HG03457 (cell line): ENCODE results near the gene PINLYP.

ENCODE experiments used
- ATAC-seq: cut with Tn5 transposase; IDR thresholded peaks from one replicate; pipeline ENCODE4 v1.9.1; 2021; ENCODE audit warnings: moderate number of reproducible peaks; ENCODE audit not compliant: unreplicated experiment

Gene PINLYP

GRCh38 chr19:43575156-43575950 is at the start of gene PINLYP, which contains the start of gene XRCC1:
Gene PINLYP, plus strand, starts transcription at chr19:43575801. Its CDS starts 1,391 bp downstream, at chr19:43577192.
Gene XRCC1, minus strand, starts transcription at chr19:43575527. Its CDS starts 69 bp downstream, at chr19:43575458.
- peak; percentile 83 for ATAC-seq

GRCh38 chr19:43525836-43526771 is 49.5 kb upstream of the PINLYP start:
- no peak for ATAC-seq

- ATAC-seq, result no peak
These were observed 48.4 kb upstream of the PINLYP start, which contains the start of gene ETHE1 for GRCh38 chr19:43526884-43527859. Gene ETHE1, minus strand, starts transcription at chr19:43527201. Its CDS starts 24 bp downstream, at chr19:43527177.

GRCh38 chr19:43527860-43528622 is 47.6 kb upstream of the PINLYP start:
- no peak for ATAC-seq

- no peak for ATAC-seq
These were observed 43.0 kb upstream of the PINLYP start for GRCh38 chr19:43532571-43532961.

GRCh38 chr19:43532962-43533545 is 42.5 kb upstream of the PINLYP start, which contains the start of gene ZNF575:
Gene ZNF575, plus strand, starts transcription at chr19:43533188. Its CDS starts 1,235 bp downstream, at chr19:43534423.
- ATAC-seq, result peak; percentile 37

- peak; percentile 40 for ATAC-seq
These were observed 41.9 kb upstream of the PINLYP start for GRCh38 chr19:43533546-43534304.

- no peak for ATAC-seq
These were observed 41.2 kb upstream of the PINLYP start for GRCh38 chr19:43534305-43534815.

- no peak for ATAC-seq
These were observed 40.5 kb upstream of the PINLYP start for GRCh38 chr19:43534816-43535761.

GRCh38 chr19:43538922-43539321 is 36.7 kb upstream of the PINLYP start:
- ATAC-seq, result no peak

- no peak for ATAC-seq
These were observed 35.2 kb upstream of the PINLYP start for GRCh38 chr19:43540381-43540780.

GRCh38 chr19:43541920-43542650 is 33.5 kb upstream of the PINLYP start:
- ATAC-seq, result no peak

- no peak for ATAC-seq
These were observed 31.5 kb upstream of the PINLYP start for GRCh38 chr19:43544077-43544476.

- no peak for ATAC-seq
These were observed 30.3 kb upstream of the PINLYP start for GRCh38 chr19:43545276-43545675.

- no peak for ATAC-seq
These were observed 29.6 kb upstream of the PINLYP start for GRCh38 chr19:43545981-43546380.

- no peak for ATAC-seq
These were observed 29.0 kb upstream of the PINLYP start for GRCh38 chr19:43546581-43546980.
